SU-DHL-6 (cell line): Measurements from ENCODE around the gene C20orf204.

Experiments
- H2AFZ ChIP-seq: fragments of 200-600 bp; sonication (generic); 2 replicates; pipeline ENCODE4 v1.6.1; 2014; ENCODE audit warnings: low read depth, mild to moderate bottlenecking, moderate library complexity, mixed read lengths, antibody characterized with exemption, low read length; ENCODE audit not compliant: severe bottlenecking
- H3F3A ChIP-seq: fragments of 200-600 bp; shearing (Covaris generic); 2 replicates; pipeline ENCODE4 v1.6.0; 2016; ENCODE audit warnings: antibody characterized with exemption, mild to moderate bottlenecking; ENCODE audit not compliant: insufficient read depth
- H3K27ac ChIP-seq: fragments of 200-600 bp; sonication (generic); 2 replicates; pipeline ENCODE4 v1.5.1; 2016; ENCODE audit warnings: low read depth, mild to moderate bottlenecking, low read length, moderate library complexity, mixed read lengths
- H3K27me3 ChIP-seq: fragments of 200-600 bp; sonication (generic), shearing (Covaris generic); 2 replicates; pipeline ENCODE4 v1.6.0; 2014; ENCODE audit warnings: mild to moderate bottlenecking, low read length
- H3K36me3 ChIP-seq: fragments of 200-600 bp; sonication (generic); 2 replicates; pipeline ENCODE4 v1.6.1; 2014; ENCODE audit warnings: mild to moderate bottlenecking, low read length, mixed read lengths
- H3K4me2 ChIP-seq: fragments of 300-600, 200-600 bp; shearing (Covaris generic), sonication (generic); 2 replicates; pipeline ENCODE4 v1.6.0; 2014; ENCODE audit warnings: low read length, low read depth, mild to moderate bottlenecking; ENCODE audit not compliant: poor library complexity, severe bottlenecking
- H3K4me3 ChIP-seq: fragments of 200-600 bp; sonication (generic); 2 replicates; pipeline ENCODE4 v1.5.1; 2014; ENCODE audit warnings: antibody characterized with exemption, low read length, mild to moderate bottlenecking, mixed read lengths; ENCODE audit not compliant: insufficient read depth, poor library complexity, severe bottlenecking
- H3K79me2 ChIP-seq: fragments of 200-600 bp; sonication (generic); 2 replicates; pipeline ENCODE4 v1.6.1; 2014; ENCODE audit warnings: mild to moderate bottlenecking, low read length, moderate library complexity; ENCODE audit not compliant: insufficient read depth
- H3K9ac ChIP-seq: fragments of 200-600 bp; sonication (generic); 2 replicates; pipeline ENCODE4 v1.7.0; 2014; ENCODE audit warnings: mild to moderate bottlenecking, low read length
- H3K9me2 ChIP-seq: fragments of 200-600 bp; sonication (generic); replicated peaks from 2 replicates; pipeline ENCODE4 v1.6.1; 2014; ENCODE audit warnings: low read length; ENCODE audit not compliant: insufficient read depth
- H3K9me3 ChIP-seq: fragments of 200-600 bp; sonication (generic); 2 replicates; pipeline ENCODE4 v1.6.1; 2014; ENCODE audit warnings: low read length, mixed read lengths; ENCODE audit not compliant: insufficient read depth
- H4K20me1 ChIP-seq: fragments of 200-600 bp; sonication (generic); 2 replicates; pipeline ENCODE4 v1.6.1; 2014; ENCODE audit warnings: low read depth, mild to moderate bottlenecking, antibody characterized with exemption, low read length, moderate library complexity, mixed read lengths
- CTCF ChIP-seq: fragments of 200-600 bp; sonication (generic); IDR thresholded peaks from one replicate; pipeline ENCODE4 v1.5.1; 2017; ENCODE audit warnings: antibody characterized with exemption, mild to moderate bottlenecking, low read length, moderate library complexity; ENCODE audit not compliant: insufficient read depth, poor library complexity, severe bottlenecking
- EZH2phosphoT487 ChIP-seq: fragments of 200-600 bp; sonication (generic), shearing (Covaris generic); conservative IDR thresholded peaks from 2 replicates; pipeline ENCODE4 v1.6.1; 2018; ENCODE audit warnings: mild to moderate bottlenecking, antibody characterized with exemption, low read length, moderate library complexity, mixed read lengths

C20orf204 gene

GRCh38 chr20:64075556-64075955 is 39.6 kb downstream of the C20orf204 start:
- Histone ChIP-seq H3K79me2 (no peaks in the 10 kb centered on the region), H3F3A (peaks cover 27% of the 10 kb centered on the region), H3K9ac (no peak overlapping the region), H3K27ac (no peak overlapping the region), H3K27me3 (no peaks in the 10 kb centered on the region), H3K36me3 (no peaks in the 10 kb centered on the region), H3K4me2 (no peak overlapping the region), H4K20me1 (no peaks in the 10 kb centered on the region), H3K4me3 (no peak overlapping the region), H2AFZ (no peak overlapping the region), H3K9me3 (no peaks in the 10 kb centered on the region), H3K9me2 (no peaks in the 10 kb centered on the region)
- no peak for TF ChIP-seq CTCF
- TF ChIP-seq EZH2phosphoT487: no peak

- Histone ChIP-seq H3K4me3 (no peak overlapping the region), H4K20me1 (no peaks in the 10 kb centered on the region), H3K79me2 (no peaks in the 10 kb centered on the region), H3K9ac (peak overlapping the region; percentile 91), H2AFZ (no peak overlapping the region), H3K36me3 (no peaks in the 10 kb centered on the region), H3K27me3 (no peaks in the 10 kb centered on the region), H3K9me3 (no peaks in the 10 kb centered on the region), H3F3A (peaks cover 29% of the 10 kb centered on the region), H3K27ac (peak overlapping the region; percentile 95), H3K9me2 (no peaks in the 10 kb centered on the region), H3K4me2 (peak overlapping the region; percentile 87)
- TF ChIP-seq EZH2phosphoT487: no peak
- no peak for TF ChIP-seq CTCF
Observed at GRCh38 chr20:64076061-64076997, 40.3 kb downstream of the C20orf204 start.

GRCh38 chr20:64077094-64077493 is 41.1 kb downstream of the C20orf204 start:
- H3K9ac ChIP-seq: peak overlapping the region; percentile 91
- H3K36me3 ChIP-seq: no peaks in the 10 kb centered on the region
- H3K9me3 ChIP-seq: no peaks in the 10 kb centered on the region
- no peaks in the 10 kb centered on the region for H3K79me2 ChIP-seq
- TF ChIP-seq CTCF (no peak), EZH2phosphoT487 (no peak)
- peak overlapping the region; percentile 68 for H3K4me3 ChIP-seq
- no peaks in the 10 kb centered on the region for H4K20me1 ChIP-seq
- H2AFZ ChIP-seq: no peak overlapping the region
- H3F3A ChIP-seq: peaks cover 35% of the 10 kb centered on the region
- H3K27ac ChIP-seq: peak overlapping the region; percentile 95
- H3K4me2 ChIP-seq: peak overlapping the region; percentile 87
- no peaks in the 10 kb centered on the region for H3K9me2 ChIP-seq
- no peaks in the 10 kb centered on the region for H3K27me3 ChIP-seq
